IPS DF 4.7 (cell line): ENCODE data around the gene NUP214.
"Not testable (repeated sequence)": the region's sequence is repeated elsewhere in the genome, so short reads cannot be mapped to it uniquely, and the experiment has no call there.

Source experiments
- DNase-seq: peaks from one replicate; pipeline ENCODE4 v3.0.0-alpha.2; 2013; ENCODE audit warnings: low spot score; ENCODE audit errors: extremely low read depth

The NUP214 gene

GRCh38 chr9:131096269-131097125, 28.9 kb upstream of the NUP214 start, which contains the start of gene AIF1L:
Gene AIF1L (plus strand): TSS chr9:131096531. CDS start chr9:131096630, 99 bp downstream.
- no peak for DNase-seq

DNA sequence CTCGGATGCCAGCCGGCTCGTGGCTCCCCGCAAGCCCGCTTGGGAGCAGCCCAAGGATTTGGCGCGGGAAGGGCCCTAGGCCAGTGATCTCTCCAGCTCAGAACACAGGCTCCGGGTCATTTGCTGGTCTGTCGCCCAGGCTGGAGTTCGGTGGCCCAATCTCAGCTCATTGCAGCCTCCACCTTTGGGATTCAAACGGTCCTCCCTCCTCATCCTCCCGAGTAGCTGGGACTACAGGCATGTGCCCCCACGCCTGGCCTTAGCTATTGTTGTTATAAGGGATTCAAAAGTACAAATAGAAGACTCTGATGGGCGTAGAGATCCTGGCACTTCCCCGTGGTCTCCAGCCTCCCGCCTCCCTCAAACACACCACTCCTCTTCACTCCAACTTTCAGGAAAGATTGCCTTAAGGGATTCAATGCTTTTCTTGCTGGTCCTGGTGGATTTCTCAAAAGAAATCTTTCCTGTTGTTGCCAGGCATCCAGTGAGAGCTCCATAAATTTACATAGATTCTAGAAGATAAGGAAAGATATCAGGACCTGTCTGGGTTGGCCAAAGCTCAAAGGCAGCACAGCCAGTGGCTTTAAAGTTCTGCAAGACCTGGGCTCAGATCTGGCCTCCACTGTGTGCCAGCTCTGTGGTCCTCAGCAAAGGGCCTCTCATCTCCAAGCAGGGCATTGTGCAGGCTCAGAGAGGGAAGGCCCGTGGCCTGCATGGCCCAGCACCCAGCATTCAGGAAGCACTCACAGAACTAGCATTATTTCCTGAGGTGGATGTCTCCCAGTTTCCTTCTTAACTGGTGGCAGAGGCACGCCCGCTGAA, 28.0 kb upstream of the NUP214 start:
- DNase-seq = no peak

GRCh38 chr9:131097948-131098278, 27.5 kb upstream of the NUP214 start:
- DNase-seq = no peak

DNA sequence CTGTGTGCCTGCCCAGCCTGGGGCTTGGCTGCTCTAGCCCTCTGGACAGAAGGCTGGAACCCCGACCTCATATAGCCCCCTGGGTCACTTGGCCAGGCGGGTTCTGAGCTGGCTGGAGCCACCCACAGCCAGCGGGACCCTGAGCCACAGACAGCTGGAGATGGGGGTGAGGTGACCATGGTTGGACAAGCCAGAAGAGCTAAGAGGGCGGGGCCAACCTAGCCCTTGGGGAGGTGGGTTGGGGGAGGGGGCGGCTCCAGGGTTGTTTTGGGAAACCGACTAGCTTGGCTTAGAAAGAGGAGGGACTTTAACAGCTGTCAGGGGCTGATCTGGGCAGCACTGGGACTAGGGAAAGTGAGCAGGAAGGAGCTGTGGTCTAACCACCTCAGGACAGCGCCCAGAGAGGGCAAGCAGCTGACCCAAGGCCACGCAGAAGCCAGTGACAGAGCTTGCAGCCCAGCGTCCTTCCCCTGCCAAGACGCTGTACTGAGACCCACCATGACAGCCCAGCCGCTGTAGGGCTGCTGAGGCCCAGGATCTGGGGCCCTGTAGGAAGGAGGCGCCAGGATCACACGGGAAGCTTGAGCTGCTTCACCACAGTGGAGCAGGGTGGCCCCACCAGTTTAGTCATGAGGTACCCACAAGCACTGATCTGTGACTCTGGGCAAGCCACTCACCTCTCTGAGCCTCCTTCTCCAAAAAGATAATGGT, 26.8 kb upstream of the NUP214 start:
- DNase-seq = no peak

GRCh38 chr9:131099102-131099606, 26.2 kb upstream of the NUP214 start:
- DNase-seq = no peak

- not testable (repeated sequence) for DNase-seq
Measured at GRCh38 chr9:131099845-131100244, 25.5 kb upstream of the NUP214 start.

DNA sequence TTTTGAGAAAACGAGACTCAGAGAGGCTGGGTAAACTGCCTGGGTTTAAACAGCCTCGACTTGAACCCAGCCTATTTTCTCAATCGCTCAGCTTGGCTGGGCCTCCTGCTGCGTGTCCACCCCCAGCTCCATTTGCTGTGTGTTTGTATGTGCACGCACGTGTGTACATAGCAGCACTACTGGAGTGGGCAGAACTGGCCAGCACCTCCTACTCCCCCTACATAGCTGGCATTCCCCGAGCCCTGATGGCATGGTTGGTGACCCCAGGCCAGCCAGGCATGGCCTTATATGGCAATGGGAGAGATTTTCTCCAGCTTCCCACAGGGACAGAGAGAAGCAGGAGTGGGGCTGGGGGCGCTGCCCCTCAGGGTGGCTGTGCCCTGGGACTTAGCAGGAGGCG, 24.9 kb upstream of the NUP214 start:
- no peak for DNase-seq

DNA sequence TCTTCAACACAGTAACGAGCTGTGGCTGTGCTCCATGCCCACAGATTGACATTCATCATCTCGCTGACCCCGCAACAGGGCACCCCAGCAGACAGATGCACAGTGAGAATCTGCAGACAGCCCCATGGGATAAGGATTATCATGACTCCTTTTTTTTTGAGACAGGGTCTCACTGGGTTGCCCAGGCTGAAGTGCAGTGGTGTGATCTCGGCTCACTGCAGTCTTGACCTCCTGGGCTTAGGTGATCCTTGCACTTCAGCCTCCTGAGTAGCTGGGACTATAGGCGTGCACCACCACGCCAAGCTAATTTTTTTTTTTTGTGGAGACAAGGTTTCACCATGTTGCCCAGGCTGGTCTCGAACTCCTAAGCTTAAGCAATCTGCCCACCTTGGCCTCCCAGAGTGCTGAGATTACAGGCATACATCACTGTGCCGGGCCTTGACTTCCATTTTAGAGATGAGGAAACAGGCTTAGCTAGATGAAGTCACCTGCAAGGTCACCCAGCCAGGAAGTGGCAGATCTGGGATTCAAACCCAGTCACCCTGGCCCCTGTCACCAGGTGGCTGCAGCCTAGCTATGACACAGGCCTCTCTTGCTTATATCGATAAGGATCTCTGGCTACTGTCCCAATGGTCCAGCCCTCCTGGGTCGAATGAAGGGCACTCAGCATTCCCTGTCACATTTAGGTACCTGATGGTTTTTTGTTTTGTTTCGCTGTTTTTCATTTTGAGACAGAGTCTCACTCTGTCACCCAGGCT, 24.0 kb upstream of the NUP214 start:
- no peak for DNase-seq

DNA sequence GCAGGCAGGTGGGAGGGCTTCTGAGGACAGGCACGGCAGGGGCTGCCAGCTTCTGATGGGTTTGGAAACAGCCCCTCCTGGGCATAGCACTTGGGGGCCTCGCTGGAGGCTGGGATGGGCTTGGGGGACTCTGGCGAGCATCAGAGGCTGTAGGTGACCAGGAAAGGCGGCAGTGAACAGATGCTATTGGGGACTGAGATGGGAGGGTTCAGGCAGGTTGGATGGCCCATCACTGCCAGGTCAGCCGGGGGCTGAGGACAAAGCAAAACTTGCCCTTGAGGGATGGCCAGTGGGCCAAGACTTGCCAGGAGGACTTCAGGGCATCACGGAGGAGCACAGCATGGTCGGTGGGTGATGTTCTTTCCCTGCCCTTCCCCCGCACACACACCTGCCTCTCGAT, 22.4 kb upstream of the NUP214 start:
- DNase-seq = no peak

GRCh38 chr9:131103535-131103934, 21.9 kb upstream of the NUP214 start:
- no peak for DNase-seq

DNA sequence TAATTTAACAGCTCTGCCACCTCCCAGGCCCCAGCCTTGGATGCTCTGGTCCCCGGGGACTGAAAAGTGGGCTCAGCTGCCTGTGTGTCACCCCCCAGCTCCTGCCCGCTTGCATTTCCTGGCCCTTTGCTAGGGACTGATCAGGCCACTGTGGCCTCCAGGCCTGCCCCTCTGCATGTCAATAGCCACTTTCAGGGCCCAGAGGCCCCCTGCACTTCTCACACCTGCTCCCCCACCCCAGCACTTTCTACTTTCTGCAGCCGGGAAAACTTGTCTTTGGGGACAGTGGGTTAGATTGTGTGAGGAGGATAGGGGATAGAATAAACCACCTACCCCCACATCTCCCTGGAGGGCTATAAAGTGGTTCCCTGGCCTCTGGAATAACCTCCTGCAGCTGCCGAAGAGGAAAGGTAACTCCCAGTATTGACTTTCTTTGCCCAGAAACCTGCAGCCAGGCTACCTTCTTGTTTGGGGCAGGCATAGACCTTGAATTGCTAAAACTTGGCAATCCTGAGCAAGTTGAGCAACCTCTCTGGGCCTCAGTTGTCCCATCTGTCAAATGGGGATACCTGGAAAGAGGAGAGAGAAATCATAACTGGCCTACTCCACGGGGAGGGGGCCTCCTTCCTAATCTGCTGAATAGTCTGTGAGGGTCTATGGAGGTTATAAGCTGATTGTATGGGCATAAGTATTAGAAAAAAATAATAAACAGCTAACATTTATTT, 21.2 kb upstream of the NUP214 start:
- no peak for DNase-seq

DNA sequence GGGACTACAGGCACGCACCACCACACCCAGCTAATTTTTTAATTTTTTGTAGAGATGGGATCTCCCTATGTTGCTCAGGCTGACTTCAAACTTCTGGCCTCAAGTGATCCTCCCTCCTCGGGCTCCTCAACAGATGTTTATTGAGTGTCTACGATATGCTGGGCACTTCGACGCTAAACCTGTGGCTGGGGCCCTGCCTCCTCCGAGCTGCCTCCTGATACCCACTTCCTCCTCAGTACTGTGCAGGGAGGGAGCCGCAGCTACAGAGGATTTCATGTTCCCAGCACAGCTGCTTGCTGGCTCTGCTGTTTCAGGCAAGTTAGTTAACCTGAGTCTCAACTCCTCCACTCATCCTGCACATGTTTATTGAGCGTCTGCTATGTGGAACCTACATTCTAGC, 19.4 kb upstream of the NUP214 start:
- no peak for DNase-seq

DNA sequence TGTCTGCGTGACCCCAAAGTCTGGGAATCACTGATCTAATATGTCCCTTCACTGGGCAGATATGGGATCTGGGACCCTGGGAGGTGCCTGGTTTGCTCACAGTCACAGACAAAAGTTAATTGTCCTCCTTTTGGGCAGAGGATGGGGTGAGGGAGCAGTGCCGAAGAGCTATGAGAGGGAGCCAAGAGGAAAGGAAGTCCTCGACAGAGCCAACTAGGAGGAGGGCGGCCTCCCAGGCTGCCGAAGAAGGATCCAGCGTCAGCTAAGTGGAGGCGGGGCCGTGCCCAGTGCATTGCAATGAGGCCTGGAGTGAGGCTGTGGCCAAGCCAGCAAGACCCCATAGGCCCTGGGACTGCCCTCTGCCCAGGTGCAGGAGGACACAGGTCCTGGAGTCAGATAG, 17.6 kb upstream of the NUP214 start:
- DNase-seq = no peak

- DNase-seq = no peak
Measured at GRCh38 chr9:131111186-131111853, 14.1 kb upstream of the NUP214 start.

GRCh38 chr9:131111854-131112311, 13.5 kb upstream of the NUP214 start:
- no peak for DNase-seq

GRCh38 chr9:131112374-131113154, 12.8 kb upstream of the NUP214 start:
- no peak for DNase-seq

DNA sequence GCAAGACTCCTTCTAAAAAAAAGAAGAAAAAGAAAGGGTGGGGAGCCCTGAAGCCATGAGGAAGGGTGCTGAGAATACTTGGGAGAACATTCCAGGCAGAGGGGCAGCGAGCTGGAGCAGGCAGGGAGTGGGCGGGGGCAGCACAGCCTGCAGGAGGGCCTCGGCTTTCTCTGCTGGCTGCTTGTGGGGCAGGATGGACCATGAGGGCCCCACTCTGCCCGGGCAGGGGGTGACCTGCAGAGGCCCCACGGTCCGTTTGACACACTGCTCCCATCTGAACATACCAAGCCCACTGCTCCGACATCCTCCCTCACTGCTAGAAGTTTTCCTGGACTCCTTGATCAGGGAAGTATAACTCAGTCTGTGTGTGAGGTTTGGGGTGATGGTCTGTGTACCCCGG, 11.7 kb upstream of the NUP214 start:
- no peak for DNase-seq

GRCh38 chr9:131114084-131114535, 11.3 kb upstream of the NUP214 start:
- DNase-seq = no peak

DNA sequence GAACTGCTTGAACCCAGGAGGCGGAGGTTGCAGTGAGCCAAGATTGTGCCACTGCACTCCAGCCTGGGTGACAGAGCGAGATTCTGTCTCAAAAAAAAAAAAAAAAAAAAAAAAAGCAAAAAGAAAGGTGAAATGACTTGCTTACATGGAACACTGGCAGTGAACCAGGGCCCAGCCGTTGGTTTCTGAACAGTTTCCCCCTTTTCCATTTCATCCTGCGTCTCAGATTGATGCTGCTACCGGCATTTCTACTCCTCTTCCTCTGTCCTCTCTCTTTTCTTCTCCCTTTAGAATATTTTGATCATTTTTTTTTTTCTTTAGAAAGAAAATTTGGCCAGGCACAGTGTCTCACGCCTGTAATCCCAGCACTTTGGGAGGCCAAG, 10.0 kb upstream of the NUP214 start:
- not testable (repeated sequence) for DNase-seq
